GM23338 (cell line): Measurements from ENCODE around the gene SHB. TPM values are rescaled to one million over a fixed set of nuclear protein-coding genes. Genes with fewer than 3 reads are reported as not detected.

ENCODE experiments used
- ATAC-seq: fragments of 200-7000 bp; cut with Tn5 transposase; 3 replicates; pipeline ENCODE4 v1.9.1; 2020
- DNase-seq: peaks from one replicate; pipeline ENCODE4 v3.0.0-alpha.2; 2015; ENCODE audit warnings: low spot score
- H2AFZ ChIP-seq: fragments of 200-600 bp; sonication (generic); 2 replicates; pipeline ENCODE4 v1.8.0; 2016; ENCODE audit warnings: antibody characterized with exemption, mild to moderate bottlenecking, moderate library complexity
- H3F3A ChIP-seq: fragments of 200-600 bp; sonication (generic); replicated peaks from 2 replicates; pipeline ENCODE4 v1.8.0; 2017; ENCODE audit warnings: antibody characterized with exemption, mixed run types, low read depth
- H3K27ac ChIP-seq: fragments of 200-600 bp; sonication (generic); 2 replicates; pipeline ENCODE4 v1.6.1; 2016; ENCODE audit warnings: low read depth
- H3K27me3 ChIP-seq: fragments of 200-600 bp; sonication (generic); 2 replicates; pipeline ENCODE4 v1.8.0; 2016; ENCODE audit warnings: mild to moderate bottlenecking, mixed run types, moderate library complexity; ENCODE audit not compliant: insufficient read depth
- H3K36me3 ChIP-seq: fragments of 200-600 bp; sonication (generic); 2 replicates; pipeline ENCODE4 v1.8.0; 2016; ENCODE audit warnings: mild to moderate bottlenecking; ENCODE audit not compliant: insufficient read depth
- H3K4me1 ChIP-seq: fragments of 200-600 bp; sonication (generic); 2 replicates; pipeline ENCODE4 v1.8.0; 2016; ENCODE audit warnings: mild to moderate bottlenecking, moderate library complexity; ENCODE audit not compliant: insufficient read depth
- H3K4me2 ChIP-seq: fragments of 200-600 bp; sonication (generic); 2 replicates; pipeline ENCODE4 v1.7.1; 2017; ENCODE audit warnings: mixed run types
- H3K4me3 ChIP-seq: fragments of 200-600 bp; sonication (generic); 2 replicates; pipeline ENCODE4 v1.6.1; 2016; ENCODE audit warnings: mixed run types
- H3K79me2 ChIP-seq: fragments of 200-600 bp; sonication (generic); replicated peaks from 2 replicates; pipeline ENCODE4 v1.8.0; 2017; ENCODE audit warnings: mild to moderate bottlenecking; ENCODE audit not compliant: insufficient read depth
- H3K9me2 ChIP-seq: fragments of 200-600 bp; sonication (generic); 2 replicates; pipeline ENCODE4 v1.8.0; 2017; ENCODE audit not compliant: insufficient read depth
- H4K20me1 ChIP-seq: fragments of 200-600 bp; sonication (generic); replicated peaks from 2 replicates; pipeline ENCODE4 v1.8.0; 2017; ENCODE audit warnings: mild to moderate bottlenecking; ENCODE audit not compliant: insufficient read depth
- H3K27ac Mint-ChIP-seq: 2 replicates; pipeline ENCODE4 v1.8.0; 2020; ENCODE audit warnings: inconsistent platforms, mild to moderate bottlenecking, moderate library complexity, mixed read lengths
- H3K27me3 Mint-ChIP-seq: 3 replicates; pipeline ENCODE4 v1.8.0; 2022; ENCODE audit warnings: low read depth, mild to moderate bottlenecking, moderate library complexity, mixed read lengths, inconsistent platforms; ENCODE audit not compliant: insufficient read depth, poor library complexity
- H3K36me3 Mint-ChIP-seq: 3 replicates; pipeline ENCODE4 v1.8.0; 2021; ENCODE audit warnings: low read depth, mild to moderate bottlenecking, inconsistent platforms, moderate library complexity, mixed read lengths
- H3K4me1 Mint-ChIP-seq: 3 replicates; pipeline ENCODE4 v1.8.0; 2020; ENCODE audit warnings: mild to moderate bottlenecking, inconsistent platforms, mixed read lengths
- H3K4me3 Mint-ChIP-seq: 3 replicates; pipeline ENCODE4 v1.8.0; 2021; ENCODE audit warnings: moderate library complexity, mild to moderate bottlenecking, inconsistent platforms, mixed read lengths
- H3K9me3 Mint-ChIP-seq: 3 replicates; pipeline ENCODE4 v1.8.0; 2020; ENCODE audit warnings: moderate library complexity, mild to moderate bottlenecking, inconsistent platforms, mixed read lengths
- CREB1 ChIP-seq: fragments of 250-450 bp; sonication (Bioruptor Pico); IDR thresholded peaks from 2 replicates; pipeline ENCODE4 v1.5.0; 2020; ENCODE audit warnings: low read depth, mild to moderate bottlenecking, moderate library complexity
- ETS1 ChIP-seq: IDR thresholded peaks from 2 replicates; pipeline ENCODE4 v1.6.1; 2016; ENCODE audit warnings: antibody characterized with exemption
- EZH2 ChIP-seq: fragments of 200-600 bp; sonication (generic); IDR thresholded peaks from one replicate; pipeline ENCODE4 v1.8.0; 2017; ENCODE audit warnings: antibody characterized with exemption, mild to moderate bottlenecking, low read depth; ENCODE audit not compliant: unreplicated experiment
- EZH2phosphoT487 ChIP-seq: fragments of 200-600 bp; sonication (generic); IDR thresholded peaks from one replicate; pipeline ENCODE4 v1.8.1; 2018; ENCODE audit warnings: antibody characterized with exemption; ENCODE audit not compliant: unreplicated experiment
- JUNB ChIP-seq: IDR thresholded peaks from one replicate; pipeline ENCODE4 v1.6.1; 2016; ENCODE audit warnings: antibody characterized with exemption; ENCODE audit not compliant: unreplicated experiment
- NANOG ChIP-seq: IDR thresholded peaks from 2 replicates; pipeline ENCODE4 v1.6.1; 2016; ENCODE audit warnings: antibody characterized with exemption, borderline replicate concordance
- POLR2AphosphoS5 ChIP-seq: IDR thresholded peaks from 2 replicates; pipeline ENCODE4 v1.6.1; 2016; ENCODE audit warnings: antibody characterized with exemption, low read depth
- STAT1 ChIP-seq: IDR thresholded peaks from one replicate; pipeline ENCODE4 v1.6.1; 2016; ENCODE audit warnings: antibody characterized with exemption; ENCODE audit not compliant: unreplicated experiment
- ZNF114 ChIP-seq: fragments of 250-450 bp; sonication (Bioruptor Pico); IDR thresholded peaks from 2 replicates; pipeline ENCODE4 v1.5.0; 2020; ENCODE audit warnings: mild to moderate bottlenecking, moderate library complexity
- polyA plus RNA-seq: library from polyadenylated mRNA; unstranded; fragments of >200 nt; fragmentation: Nextera tagmentation; extraction: Ambion mirVana; gene quantifications from 2 replicates; pipeline ENCODE4 v1.2.1, GENCODE V29; 2016
- total RNA-seq: library from RNA; depleted of rRNA; stranded (reverse); fragments of >200 nt; shearing (Covaris generic); gene quantifications from 2 replicates; pipeline ENCODE4 v1.2.3, GENCODE V29; 2014
- TF ChIP-seq, protein P1 (sequence below), 2 experiments: fragments of 200-600 bp in 1 of 2; sonication (generic) in 1 of 2; conservative IDR thresholded peaks; 2 replicates each; pipeline versions ENCODE4 v1.5.1 to v1.6.1; 2016 to 2017; ENCODE audit warnings: antibody characterized with exemption in 2 of 2, low read depth in 2 of 2, mild to moderate bottlenecking in 2 of 2, moderate library complexity in 1 of 2
- TF ChIP-seq, protein P2 (sequence below): fragments of 250-450 bp; sonication (Bioruptor Pico); IDR thresholded peaks from 2 replicates; pipeline ENCODE4 v1.5.0; 2020; ENCODE audit warnings: mild to moderate bottlenecking, moderate library complexity

SHB gene
- total and polyA plus RNA-seq, 2 experiments from 2014 or later: 1.5 to 14.0 TPM

DNA sequence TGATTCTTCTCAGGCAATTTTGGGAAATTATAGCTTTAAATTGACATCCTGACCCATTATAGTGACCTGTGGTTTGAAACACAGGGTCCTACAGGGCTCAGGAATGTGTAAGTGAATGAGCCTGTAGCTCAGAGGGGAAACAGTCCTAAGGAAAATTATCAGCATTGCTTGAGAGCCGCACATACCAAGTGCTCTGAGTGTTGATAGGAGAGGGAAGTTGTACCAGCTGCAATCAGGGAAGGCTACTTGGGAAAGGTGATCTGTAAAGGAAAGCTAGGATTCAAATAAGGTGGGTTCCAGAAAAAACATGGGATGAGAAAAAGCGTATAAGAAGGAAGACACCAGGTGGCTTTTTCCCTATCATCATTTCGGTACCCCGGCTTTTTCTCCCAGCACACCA is 160.7 kb downstream of the SHB start:
- no peak overlapping the region for H3K27ac ChIP-seq
- H3K27me3 ChIP-seq: 0 out of 2 replicates have a peak, but pooled peaks cover 10% of the 10 kb centered on the region
- peaks cover 11% of the 10 kb centered on the region for H3K4me1 Mint-ChIP-seq
- H3K4me3 ChIP-seq: no peak overlapping the region
- H3K36me3 ChIP-seq: no peaks in the 10 kb centered on the region
- no peak for TF ChIP-seq POLR2AphosphoS5
- no peak for TF ChIP-seq NANOG
- no peak for TF ChIP-seq ETS1
- no peak for TF ChIP-seq STAT1
- TF ChIP-seq JUNB: no peak
- TF ChIP-seq ZNF114 (CRISPR knock-in tag): no peak
- TF ChIP-seq CREB1 (CRISPR knock-in tag): no peak
- TF ChIP-seq, protein P1, sequence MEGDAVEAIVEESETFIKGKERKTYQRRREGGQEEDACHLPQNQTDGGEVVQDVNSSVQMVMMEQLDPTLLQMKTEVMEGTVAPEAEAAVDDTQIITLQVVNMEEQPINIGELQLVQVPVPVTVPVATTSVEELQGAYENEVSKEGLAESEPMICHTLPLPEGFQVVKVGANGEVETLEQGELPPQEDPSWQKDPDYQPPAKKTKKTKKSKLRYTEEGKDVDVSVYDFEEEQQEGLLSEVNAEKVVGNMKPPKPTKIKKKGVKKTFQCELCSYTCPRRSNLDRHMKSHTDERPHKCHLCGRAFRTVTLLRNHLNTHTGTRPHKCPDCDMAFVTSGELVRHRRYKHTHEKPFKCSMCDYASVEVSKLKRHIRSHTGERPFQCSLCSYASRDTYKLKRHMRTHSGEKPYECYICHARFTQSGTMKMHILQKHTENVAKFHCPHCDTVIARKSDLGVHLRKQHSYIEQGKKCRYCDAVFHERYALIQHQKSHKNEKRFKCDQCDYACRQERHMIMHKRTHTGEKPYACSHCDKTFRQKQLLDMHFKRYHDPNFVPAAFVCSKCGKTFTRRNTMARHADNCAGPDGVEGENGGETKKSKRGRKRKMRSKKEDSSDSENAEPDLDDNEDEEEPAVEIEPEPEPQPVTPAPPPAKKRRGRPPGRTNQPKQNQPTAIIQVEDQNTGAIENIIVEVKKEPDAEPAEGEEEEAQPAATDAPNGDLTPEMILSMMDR (conservative IDR thresholded peaks at IDR 0.05; ENCODE audit: low read depth in 2 of 2): no peak
- TF ChIP-seq, protein P2, sequence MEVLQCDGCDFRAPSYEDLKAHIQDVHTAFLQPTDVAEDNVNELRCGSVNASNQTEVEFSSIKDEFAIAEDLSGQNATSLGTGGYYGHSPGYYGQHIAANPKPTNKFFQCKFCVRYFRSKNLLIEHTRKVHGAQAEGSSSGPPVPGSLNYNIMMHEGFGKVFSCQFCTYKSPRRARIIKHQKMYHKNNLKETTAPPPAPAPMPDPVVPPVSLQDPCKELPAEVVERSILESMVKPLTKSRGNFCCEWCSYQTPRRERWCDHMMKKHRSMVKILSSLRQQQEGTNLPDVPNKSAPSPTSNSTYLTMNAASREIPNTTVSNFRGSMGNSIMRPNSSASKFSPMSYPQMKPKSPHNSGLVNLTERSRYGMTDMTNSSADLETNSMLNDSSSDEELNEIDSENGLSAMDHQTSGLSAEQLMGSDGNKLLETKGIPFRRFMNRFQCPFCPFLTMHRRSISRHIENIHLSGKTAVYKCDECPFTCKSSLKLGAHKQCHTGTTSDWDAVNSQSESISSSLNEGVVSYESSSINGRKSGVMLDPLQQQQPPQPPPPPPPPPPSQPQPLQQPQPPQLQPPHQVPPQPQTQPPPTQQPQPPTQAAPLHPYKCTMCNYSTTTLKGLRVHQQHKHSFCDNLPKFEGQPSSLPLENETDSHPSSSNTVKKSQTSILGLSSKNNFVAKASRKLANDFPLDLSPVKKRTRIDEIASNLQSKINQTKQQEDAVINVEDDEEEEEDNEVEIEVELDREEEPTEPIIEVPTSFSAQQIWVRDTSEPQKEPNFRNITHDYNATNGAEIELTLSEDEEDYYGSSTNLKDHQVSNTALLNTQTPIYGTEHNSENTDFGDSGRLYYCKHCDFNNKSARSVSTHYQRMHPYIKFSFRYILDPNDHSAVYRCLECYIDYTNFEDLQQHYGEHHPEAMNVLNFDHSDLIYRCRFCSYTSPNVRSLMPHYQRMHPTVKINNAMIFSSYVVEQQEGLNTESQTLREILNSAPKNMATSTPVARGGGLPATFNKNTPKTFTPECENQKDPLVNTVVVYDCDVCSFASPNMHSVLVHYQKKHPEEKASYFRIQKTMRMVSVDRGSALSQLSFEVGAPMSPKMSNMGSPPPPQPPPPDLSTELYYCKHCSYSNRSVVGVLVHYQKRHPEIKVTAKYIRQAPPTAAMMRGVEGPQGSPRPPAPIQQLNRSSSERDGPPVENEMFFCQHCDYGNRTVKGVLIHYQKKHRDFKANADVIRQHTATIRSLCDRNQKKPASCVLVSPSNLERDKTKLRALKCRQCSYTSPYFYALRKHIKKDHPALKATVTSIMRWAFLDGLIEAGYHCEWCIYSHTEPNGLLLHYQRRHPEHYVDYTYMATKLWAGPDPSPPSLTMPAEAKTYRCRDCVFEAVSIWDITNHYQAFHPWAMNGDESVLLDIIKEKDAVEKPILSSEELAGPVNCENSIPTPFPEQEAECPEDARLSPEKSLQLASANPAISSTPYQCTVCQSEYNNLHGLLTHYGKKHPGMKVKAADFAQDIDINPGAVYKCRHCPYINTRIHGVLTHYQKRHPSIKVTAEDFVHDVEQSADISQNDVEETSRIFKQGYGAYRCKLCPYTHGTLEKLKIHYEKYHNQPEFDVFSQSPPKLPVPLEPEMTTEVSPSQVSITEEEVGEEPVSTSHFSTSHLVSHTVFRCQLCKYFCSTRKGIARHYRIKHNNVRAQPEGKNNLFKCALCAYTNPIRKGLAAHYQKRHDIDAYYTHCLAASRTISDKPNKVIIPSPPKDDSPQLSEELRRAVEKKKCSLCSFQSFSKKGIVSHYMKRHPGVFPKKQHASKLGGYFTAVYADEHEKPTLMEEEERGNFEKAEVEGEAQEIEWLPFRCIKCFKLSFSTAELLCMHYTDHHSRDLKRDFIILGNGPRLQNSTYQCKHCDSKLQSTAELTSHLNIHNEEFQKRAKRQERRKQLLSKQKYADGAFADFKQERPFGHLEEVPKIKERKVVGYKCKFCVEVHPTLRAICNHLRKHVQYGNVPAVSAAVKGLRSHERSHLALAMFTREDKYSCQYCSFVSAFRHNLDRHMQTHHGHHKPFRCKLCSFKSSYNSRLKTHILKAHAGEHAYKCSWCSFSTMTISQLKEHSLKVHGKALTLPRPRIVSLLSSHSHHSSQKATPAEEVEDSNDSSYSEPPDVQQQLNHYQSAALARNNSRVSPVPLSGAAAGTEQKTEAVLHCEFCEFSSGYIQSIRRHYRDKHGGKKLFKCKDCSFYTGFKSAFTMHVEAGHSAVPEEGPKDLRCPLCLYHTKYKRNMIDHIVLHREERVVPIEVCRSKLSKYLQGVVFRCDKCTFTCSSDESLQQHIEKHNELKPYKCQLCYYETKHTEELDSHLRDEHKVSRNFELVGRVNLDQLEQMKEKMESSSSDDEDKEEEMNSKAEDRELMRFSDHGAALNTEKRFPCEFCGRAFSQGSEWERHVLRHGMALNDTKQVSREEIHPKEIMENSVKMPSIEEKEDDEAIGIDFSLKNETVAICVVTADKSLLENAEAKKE: no peak
- no peak for TF ChIP-seq EZH2
- TF ChIP-seq EZH2phosphoT487: no peak
- H3K9me2 ChIP-seq: no peaks in the 10 kb centered on the region
- DNase-seq (no peak), ATAC-seq (no peak)
- no peaks in the 10 kb centered on the region for H3K79me2 ChIP-seq
- no peak overlapping the region for H3K27ac Mint-ChIP-seq
- H4K20me1 ChIP-seq: no peaks in the 10 kb centered on the region
- peaks cover 12% of the 10 kb centered on the region for H3K27me3 Mint-ChIP-seq
- no peak overlapping the region for H3K4me3 Mint-ChIP-seq
- no peak overlapping the region for H2AFZ ChIP-seq
- no peaks in the 10 kb centered on the region for H3K9me3 Mint-ChIP-seq
- H3F3A ChIP-seq: peaks cover 8% of the 10 kb centered on the region
- no peak overlapping the region for H3K4me2 ChIP-seq
- peaks cover 13% of the 10 kb centered on the region for H3K4me1 ChIP-seq
- H3K36me3 Mint-ChIP-seq: no peaks in the 10 kb centered on the region
